Daoy (cell line): ENCODE measurements around the gene TRAF4. TPM values are rescaled to one million over a fixed set of nuclear protein-coding genes. Genes with fewer than 3 reads are reported as not detected.
"Not testable (repeated sequence)": the region's sequence is repeated elsewhere in the genome, so short reads cannot be mapped to it uniquely, and the experiment has no call there.

Experiments
- DNase-seq: peaks from one replicate; pipeline ENCODE4 v3.0.0-alpha.2; 2015; ENCODE audit warnings: low read depth
- total RNA-seq: library from RNA; depleted of rRNA; stranded (reverse); fragments of >200 nt; shearing (Covaris generic); gene quantifications from 2 replicates; pipeline ENCODE4 v1.2.3, GENCODE V29; 2014

TRAF4 gene
- total RNA-seq, 1 experiment from 2014 or later, result 23.7 TPM

DNA sequence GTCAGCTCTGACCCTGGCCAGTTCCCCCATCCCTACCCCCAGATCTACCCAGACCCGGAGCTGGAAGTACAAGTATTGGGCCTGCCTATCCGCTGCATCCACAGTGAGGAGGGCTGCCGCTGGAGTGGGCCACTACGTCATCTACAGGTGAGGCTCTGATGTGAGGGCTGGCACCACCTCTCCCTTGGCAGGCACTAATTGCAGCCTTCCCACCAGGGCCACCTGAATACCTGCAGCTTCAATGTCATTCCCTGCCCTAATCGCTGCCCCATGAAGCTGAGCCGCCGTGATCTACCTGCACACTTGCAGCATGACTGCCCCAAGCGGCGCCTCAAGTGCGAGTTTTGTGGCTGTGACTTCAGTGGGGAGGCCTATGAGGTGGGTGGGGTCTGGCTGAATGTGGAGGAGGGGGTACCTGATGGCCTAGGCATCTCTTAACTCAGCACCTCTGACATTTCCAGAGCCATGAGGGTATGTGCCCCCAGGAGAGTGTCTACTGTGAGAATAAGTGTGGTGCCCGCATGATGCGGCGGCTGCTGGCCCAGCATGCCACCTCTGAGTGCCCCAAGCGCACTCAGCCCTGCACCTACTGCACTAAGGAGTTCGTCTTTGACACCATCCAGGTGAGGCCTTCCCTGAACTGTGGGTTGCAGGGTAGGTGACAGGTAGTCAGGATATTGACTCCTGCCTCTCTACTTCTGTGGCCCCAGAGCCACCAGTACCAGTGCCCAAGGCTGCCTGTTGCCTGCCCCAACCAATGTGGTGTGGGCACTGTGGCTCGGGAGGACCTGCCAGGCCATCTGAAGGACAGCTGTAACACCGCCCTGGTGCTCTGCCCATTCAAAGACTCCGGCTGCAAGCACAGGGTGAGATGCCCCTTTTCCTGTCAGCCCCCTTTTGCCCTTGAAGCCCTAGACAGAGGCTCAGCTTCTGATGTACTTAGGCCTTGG, 4.3 kb downstream of the TRAF4 start:
- no peak for DNase-seq

DNA sequence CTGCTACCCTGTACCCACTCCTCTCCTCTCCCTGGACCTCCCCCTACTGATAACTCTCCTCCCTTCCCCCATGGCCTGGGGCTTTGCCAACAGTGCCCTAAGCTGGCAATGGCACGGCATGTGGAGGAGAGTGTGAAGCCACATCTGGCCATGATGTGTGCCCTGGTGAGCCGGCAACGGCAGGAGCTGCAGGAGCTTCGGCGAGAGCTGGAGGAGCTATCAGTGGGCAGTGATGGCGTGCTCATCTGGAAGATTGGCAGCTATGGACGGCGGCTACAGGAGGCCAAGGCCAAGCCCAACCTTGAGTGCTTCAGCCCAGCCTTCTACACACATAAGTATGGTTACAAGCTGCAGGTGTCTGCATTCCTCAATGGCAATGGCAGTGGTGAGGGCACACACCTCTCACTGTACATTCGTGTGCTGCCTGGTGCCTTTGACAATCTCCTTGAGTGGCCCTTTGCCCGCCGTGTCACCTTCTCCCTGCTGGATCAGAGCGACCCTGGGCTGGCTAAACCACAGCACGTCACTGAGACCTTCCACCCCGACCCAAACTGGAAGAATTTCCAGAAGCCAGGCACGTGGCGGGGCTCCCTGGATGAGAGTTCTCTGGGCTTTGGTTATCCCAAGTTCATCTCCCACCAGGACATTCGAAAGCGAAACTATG, 5.2 kb downstream of the TRAF4 start:
- DNase-seq, result no peak

- no peak for DNase-seq
Observed at GRCh38 chr17:28749516-28750177, 5.8 kb downstream of the TRAF4 start.

GRCh38 chr17:28750178-28751047, 6.6 kb downstream of the TRAF4 start:
- peak; percentile 92 for DNase-seq

DNA sequence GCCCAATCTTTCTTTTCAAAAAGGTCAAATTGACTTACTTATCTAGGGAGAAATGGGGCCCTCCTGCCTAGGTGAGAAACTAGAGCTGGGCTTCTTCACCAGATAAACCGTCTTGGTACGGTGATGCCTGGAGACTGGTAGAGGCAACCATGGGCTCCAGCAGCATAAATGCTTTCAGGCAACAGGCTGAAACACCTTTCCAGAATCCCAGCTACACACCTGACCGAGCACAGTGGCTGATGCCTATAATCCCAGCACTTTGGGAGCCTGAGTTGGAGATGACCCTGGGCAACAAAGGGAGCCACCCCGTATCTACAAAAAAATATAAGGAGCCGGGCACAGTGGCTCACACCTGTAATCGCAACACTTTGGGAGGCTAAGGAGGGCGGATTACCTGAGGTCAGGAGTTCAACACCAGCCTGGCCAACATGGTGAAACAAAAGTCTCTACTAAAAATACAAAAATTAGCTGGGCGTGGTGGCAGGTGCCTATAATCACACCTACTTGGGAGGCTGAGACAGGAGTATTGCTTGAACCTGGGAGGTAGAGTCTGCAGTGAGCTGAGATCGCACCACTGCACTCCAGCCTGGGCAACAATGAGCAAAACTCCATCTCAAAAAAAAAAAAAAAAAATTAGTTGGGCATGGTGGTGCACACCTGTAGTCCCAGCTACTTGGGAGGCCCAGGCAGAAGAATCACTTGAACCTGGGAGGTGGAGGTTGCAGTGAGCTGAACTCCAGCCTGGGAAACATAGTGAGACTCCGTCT, 8.0 kb downstream of the TRAF4 start:
- DNase-seq, result no peak

DNA sequence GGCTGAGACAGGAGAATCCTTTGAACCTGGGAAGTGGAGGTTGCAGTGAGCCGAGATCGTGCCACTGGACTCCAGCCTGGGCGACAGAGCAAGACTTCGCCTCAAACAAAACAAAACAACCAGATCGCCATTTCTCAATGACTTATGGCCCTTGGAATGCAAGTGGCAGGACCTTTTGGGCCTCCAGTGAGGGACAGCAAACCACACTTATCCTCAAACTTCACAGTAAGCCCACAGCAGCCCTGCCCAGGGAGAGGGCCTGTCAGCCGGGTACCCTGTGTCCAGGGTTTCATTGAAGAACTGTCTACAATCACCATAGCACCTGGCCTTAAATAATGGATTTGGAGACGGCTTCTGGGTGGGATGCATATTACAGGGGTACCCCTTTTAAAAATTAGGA, 11.7 kb downstream of the TRAF4 start:
- no peak for DNase-seq

DNA sequence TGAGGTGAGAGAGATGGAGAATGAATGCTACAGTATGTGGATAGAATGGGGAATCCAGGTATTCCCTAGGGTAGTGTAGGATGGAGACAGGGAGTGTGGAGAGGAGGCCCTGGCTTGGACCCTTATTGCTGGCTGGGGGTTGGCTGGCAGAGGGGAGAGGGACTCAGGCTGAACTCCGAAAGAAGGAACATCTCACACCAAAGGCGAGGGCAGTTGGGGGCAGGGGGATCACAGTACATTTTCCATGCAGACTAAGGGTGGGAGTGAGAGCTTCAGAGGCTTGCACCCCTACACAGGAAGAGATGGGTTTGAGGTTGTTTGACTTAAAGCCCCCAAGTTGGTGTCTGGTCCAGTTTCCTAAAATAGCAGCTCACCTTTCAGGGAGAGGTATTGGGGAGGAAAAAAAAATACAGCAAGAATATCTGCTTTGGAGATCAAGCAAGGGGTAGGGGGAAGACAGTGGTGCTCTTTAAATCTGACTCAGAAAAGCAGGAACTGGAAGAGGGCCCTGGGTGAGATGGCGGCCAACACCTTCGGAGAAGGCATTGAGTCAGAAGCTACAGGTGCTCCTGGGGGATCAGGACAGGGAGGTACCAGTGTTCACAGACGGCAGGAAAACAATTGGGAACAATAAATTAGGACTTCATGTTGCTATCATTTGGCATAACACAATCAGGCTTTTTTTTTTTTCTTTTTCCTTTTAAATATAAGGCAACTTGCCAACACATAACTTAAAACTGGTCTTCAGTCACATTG, 12.4 kb downstream of the TRAF4 start:
- DNase-seq, result no peak

DNA sequence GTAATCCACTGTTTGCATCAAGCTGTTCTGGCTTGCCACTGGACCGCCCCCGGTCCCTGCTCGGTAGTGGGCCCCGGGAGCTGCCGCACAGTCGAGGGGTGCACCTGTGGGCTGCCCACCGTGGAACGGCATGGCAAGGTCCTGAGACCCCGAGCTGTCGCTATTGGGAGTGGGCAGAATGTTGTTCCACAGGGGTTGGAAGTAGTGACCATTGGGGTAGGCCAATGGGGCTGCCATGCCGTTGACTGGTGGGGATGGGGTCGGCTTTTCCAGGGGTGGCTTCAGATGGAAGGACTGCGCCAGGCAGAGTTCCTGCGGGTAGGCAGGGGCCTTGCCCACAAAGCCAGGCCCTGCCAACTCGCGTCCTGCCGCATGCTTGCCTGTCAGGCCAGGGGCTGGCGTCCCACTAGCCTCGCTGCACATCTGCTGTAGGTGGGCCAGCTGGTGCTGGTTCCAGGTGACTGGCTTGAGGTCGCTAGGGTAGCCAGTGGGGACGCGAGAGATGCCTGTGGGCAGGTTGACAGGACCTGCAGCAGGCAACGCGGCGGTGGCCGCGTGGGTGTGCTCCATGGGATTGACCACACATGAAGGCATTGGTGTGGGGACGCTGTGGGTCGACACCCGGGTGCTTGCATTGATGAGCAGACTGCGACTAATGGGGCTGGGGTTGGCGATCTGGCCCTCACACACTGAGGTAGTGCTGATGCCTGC, 14.8 kb downstream of the TRAF4 start:
- DNase-seq, result no peak

GRCh38 chr17:28759256-28759865, 15.6 kb downstream of the TRAF4 start:
- DNase-seq, result no peak

- DNase-seq, result no peak
Observed at GRCh38 chr17:28760601-28761562, 17.1 kb downstream of the TRAF4 start.

DNA sequence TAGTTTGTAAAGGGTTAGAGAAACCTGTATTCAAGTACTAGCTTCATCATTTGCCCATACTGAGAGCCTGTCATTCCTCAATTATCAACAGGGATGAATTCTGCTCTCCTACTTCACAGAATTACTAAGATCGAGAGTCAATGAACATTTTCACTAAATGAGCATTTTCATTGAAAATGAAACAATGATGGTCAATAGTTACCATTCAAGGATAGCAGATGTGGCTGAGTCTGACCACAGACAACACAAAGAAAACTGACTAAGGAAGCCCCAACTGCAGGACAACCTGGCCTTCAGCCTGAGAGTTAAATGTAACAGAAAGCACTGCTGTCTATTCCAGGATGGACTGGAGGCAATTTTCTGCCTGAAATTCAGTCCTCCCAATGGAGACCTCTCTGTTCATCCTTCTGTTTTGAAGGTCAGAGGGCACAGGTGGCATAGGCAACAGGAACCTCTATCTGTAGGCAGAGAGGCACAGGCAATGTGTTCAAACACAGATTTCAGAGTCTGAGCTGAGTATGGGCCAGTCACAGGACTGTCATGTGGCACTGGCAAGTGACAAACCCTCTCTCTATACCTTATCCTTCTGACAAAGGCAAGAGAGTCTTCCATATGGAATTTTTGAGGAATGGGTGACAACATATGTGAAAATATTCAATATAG, 19.5 kb downstream of the TRAF4 start:
- DNase-seq, result no peak

- DNase-seq, result peak; percentile 61
Observed at GRCh38 chr17:28763804-28764266, 20.0 kb downstream of the TRAF4 start.

DNA sequence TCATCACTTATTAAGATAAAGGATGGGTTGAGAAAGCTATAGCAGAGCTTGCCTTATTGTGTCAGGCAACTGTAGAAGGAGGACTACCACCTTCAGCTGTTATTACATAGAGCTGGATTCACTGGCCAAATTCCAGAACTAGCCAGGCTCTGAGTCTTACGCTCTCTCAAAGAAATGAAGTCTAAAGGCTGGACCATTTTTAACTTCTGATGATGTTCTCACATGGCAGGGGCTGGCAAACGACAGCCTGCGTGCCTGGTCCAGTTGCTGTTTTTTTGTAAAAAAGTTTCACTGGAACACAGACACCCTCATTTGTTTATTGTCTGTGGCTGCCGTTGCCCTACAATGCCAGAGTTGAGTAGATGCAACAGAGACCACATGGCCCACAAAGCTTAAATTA, 21.2 kb downstream of the TRAF4 start:
- DNase-seq, result no peak

- DNase-seq, result no peak
Observed at GRCh38 chr17:28773736-28774135, 29.9 kb downstream of the TRAF4 start.

- DNase-seq, result no peak
Observed at GRCh38 chr17:28774206-28774605, 30.4 kb downstream of the TRAF4 start.

GRCh38 chr17:28777178-28777577, 33.4 kb downstream of the TRAF4 start:
- DNase-seq, result no peak

DNA sequence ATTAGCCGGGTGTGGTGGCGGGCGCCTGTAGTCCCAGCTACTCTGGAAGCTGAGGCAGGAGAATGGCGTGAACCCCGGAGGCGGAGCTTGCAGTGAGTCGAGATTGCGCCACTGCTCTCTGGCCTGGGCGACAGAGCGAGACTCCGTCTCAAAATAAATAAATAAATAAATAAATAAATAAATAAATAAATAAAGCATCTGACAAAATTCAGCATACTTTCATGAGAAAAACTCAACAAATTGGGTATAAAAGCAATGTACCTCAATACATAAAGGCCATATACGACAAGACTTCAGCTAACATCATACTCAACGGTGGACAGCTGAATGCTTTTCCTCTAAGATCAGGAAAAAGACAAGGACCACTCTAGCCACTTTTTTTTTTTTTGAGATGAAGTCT, 35.8 kb downstream of the TRAF4 start:
- not testable (repeated sequence) for DNase-seq
